ENCODE results near the gene NELFB.
"Not testable (repeated sequence)": the region's sequence is repeated elsewhere in the genome, so short reads cannot be mapped to it uniquely, and the experiment has no call there.

Gene NELFB

GRCh38 chr9:137236238-137236935 lies 18.7 kb upstream of the NELFB start:
- DNase-seq: peak; percentile 88

- no peak for DNase-seq
These were observed 18.1 kb upstream of the NELFB start for GRCh38 chr9:137236936-137237421.

- DNase-seq: no peak
These were observed 17.1 kb upstream of the NELFB start for GRCh38 chr9:137237759-137238726.

GRCh38 chr9:137239541-137240200 lies 15.5 kb upstream of the NELFB start:
- not testable (repeated sequence) for DNase-seq

- DNase-seq: peak; percentile 83
These were observed 14.7 kb upstream of the NELFB start for GRCh38 chr9:137240318-137240840.

GRCh38 chr9:137240841-137241489 lies 14.2 kb upstream of the NELFB start, which contains the start of gene TUBB4B:
TUBB4B (plus strand) TSS chr9:137241287; CDS start chr9:137241361, 74 bp downstream.
- peak; percentile 100 for DNase-seq

- DNase-seq: no peak
These were observed 13.4 kb upstream of the NELFB start for GRCh38 chr9:137241490-137242268.

- DNase-seq: no peak
These were observed 12.6 kb upstream of the NELFB start for GRCh38 chr9:137242269-137243203.

GRCh38 chr9:137243266-137243625 lies 11.9 kb upstream of the NELFB start:
- DNase-seq: not testable (repeated sequence)

- DNase-seq: no peak
These were observed 11.3 kb upstream of the NELFB start for GRCh38 chr9:137243626-137244485.

GRCh38 chr9:137244486-137245449 lies 10.4 kb upstream of the NELFB start:
- DNase-seq: no peak

- DNase-seq: no peak
These were observed 9.4 kb upstream of the NELFB start for GRCh38 chr9:137245450-137246421.

- no peak for DNase-seq
These were observed 7.8 kb upstream of the NELFB start for GRCh38 chr9:137247135-137247915.

GRCh38 chr9:137247916-137248175 lies 7.3 kb upstream of the NELFB start:
- DNase-seq: no peak

- no peak for DNase-seq
These were observed 4.6 kb upstream of the NELFB start for GRCh38 chr9:137250329-137251193.

- DNase-seq: no peak
These were observed 4.0 kb upstream of the NELFB start, which contains the start of gene STPG3 for GRCh38 chr9:137251194-137251461. STPG3 (plus strand) TSS chr9:137251286; CDS start chr9:137251287, 1 bp downstream.

Measured in right forelimb (tissue), 1 donor.